ENCODE results near the gene TSPAN13. TPM values are rescaled to one million over a fixed set of nuclear protein-coding genes. Genes with fewer than 3 reads are reported as not detected.

Gene TSPAN13
- total RNA-seq, 1 experiment from 2014 or later: 14.0 TPM

GRCh38 chr7:16718111-16718656 is 35.4 kb upstream of the TSPAN13 start:
- Mint-ChIP-seq H3K36me3 (ENCODE audit: insufficient read depth, unreplicated experiment) (peaks cover 1% of the 10 kb centered on the region), H3K9me3 (ENCODE audit: unreplicated experiment) (no peaks in the 10 kb centered on the region), H3K4me1 (ENCODE audit: insufficient read depth, unreplicated experiment) (no peaks in the 10 kb centered on the region), H3K27me3 (ENCODE audit: insufficient read depth, unreplicated experiment) (no peaks in the 10 kb centered on the region), H3K4me3 (ENCODE audit: unreplicated experiment) (no peak overlapping the region), H3K27ac (ENCODE audit: low read depth, unreplicated experiment) (no peak overlapping the region)
- TF ChIP-seq CTCF (IDR thresholded peaks at IDR 0.05; ENCODE audit: unreplicated experiment): no peak
- CTCF ChIA-PET: no interaction called here
- POLR2A ChIA-PET: interaction anchor here (0.8 to 2.4 kb wide), 3 partner anchors 10 to 582 kb away, joined by 3 to 4 read pairs (median 4); no protein-coding TSS in a partner anchor
- BruUV-seq (replicated peaks): no TSS peak
- no peak for DNase-seq (ENCODE audit: unreplicated experiment)
- intact Hi-C loops (cut with micrococcal nuclease): no loop called here

GRCh38 chr7:16719699-16720098 is 33.9 kb upstream of the TSPAN13 start:
- Mint-ChIP-seq H3K27me3 (ENCODE audit: insufficient read depth, unreplicated experiment) (no peaks in the 10 kb centered on the region), H3K4me1 (ENCODE audit: insufficient read depth, unreplicated experiment) (no peaks in the 10 kb centered on the region), H3K9me3 (ENCODE audit: unreplicated experiment) (no peaks in the 10 kb centered on the region), H3K27ac (ENCODE audit: low read depth, unreplicated experiment) (no peak overlapping the region), H3K36me3 (ENCODE audit: insufficient read depth, unreplicated experiment) (no peaks in the 10 kb centered on the region), H3K4me3 (ENCODE audit: unreplicated experiment) (no peak overlapping the region)
- POLR2A ChIA-PET: no interaction called here
- intact Hi-C loops (cut with micrococcal nuclease): no loop called here
- DNase-seq (ENCODE audit: unreplicated experiment): no peak
- no peak for TF ChIP-seq CTCF (IDR thresholded peaks at IDR 0.05; ENCODE audit: unreplicated experiment)
- CTCF ChIA-PET: interaction anchor here (0.6 to 0.7 kb wide), 2 partner anchors 171 to 249 kb away, joined by 3 read pairs; no protein-coding TSS in a partner anchor
- BruUV-seq (replicated peaks): no TSS peak

GRCh38 chr7:16721541-16721940 is 32.0 kb upstream of the TSPAN13 start:
- Mint-ChIP-seq H3K36me3 (ENCODE audit: insufficient read depth, unreplicated experiment) (no peaks in the 10 kb centered on the region), H3K27ac (ENCODE audit: low read depth, unreplicated experiment) (no peak overlapping the region), H3K4me3 (ENCODE audit: unreplicated experiment) (no peak overlapping the region), H3K9me3 (ENCODE audit: unreplicated experiment) (no peaks in the 10 kb centered on the region), H3K4me1 (ENCODE audit: insufficient read depth, unreplicated experiment) (no peaks in the 10 kb centered on the region), H3K27me3 (ENCODE audit: insufficient read depth, unreplicated experiment) (no peaks in the 10 kb centered on the region)
- ChIA-PET POLR2A (interaction anchor here (0.6 kb wide), 1 partner anchor 34 kb away, joined by 3 read pairs; no protein-coding TSS in a partner anchor), CTCF (no interaction called here)
- BruUV-seq (replicated peaks): no TSS peak
- no peak for DNase-seq (ENCODE audit: unreplicated experiment)
- TF ChIP-seq CTCF (IDR thresholded peaks at IDR 0.05; ENCODE audit: unreplicated experiment): no peak
- intact Hi-C loops (cut with micrococcal nuclease): no loop called here

- no peak for TF ChIP-seq CTCF (IDR thresholded peaks at IDR 0.05; ENCODE audit: unreplicated experiment)
- DNase-seq (ENCODE audit: unreplicated experiment): no peak
- Mint-ChIP-seq H3K27ac (ENCODE audit: low read depth, unreplicated experiment) (no peak overlapping the region), H3K36me3 (ENCODE audit: insufficient read depth, unreplicated experiment) (no peaks in the 10 kb centered on the region), H3K4me3 (ENCODE audit: unreplicated experiment) (no peak overlapping the region), H3K4me1 (ENCODE audit: insufficient read depth, unreplicated experiment) (no peaks in the 10 kb centered on the region), H3K27me3 (ENCODE audit: insufficient read depth, unreplicated experiment) (no peaks in the 10 kb centered on the region), H3K9me3 (ENCODE audit: unreplicated experiment) (no peaks in the 10 kb centered on the region)
- BruUV-seq (replicated peaks): no TSS peak
- ChIA-PET POLR2A (no interaction called here), CTCF (no interaction called here)
- intact Hi-C loops (cut with micrococcal nuclease): no loop called here
Observed at GRCh38 chr7:16724344-16724743, 29.2 kb upstream of the TSPAN13 start.

Data from MCF 10A (cell line).